ENCODE measurements around the gene DEGS2. TPM values are rescaled to one million over a fixed set of nuclear protein-coding genes. Genes with fewer than 3 reads are reported as not detected.

Gene DEGS2
- total RNA-seq, 1 experiment from 2014 or later: 1.6 TPM

DNA sequence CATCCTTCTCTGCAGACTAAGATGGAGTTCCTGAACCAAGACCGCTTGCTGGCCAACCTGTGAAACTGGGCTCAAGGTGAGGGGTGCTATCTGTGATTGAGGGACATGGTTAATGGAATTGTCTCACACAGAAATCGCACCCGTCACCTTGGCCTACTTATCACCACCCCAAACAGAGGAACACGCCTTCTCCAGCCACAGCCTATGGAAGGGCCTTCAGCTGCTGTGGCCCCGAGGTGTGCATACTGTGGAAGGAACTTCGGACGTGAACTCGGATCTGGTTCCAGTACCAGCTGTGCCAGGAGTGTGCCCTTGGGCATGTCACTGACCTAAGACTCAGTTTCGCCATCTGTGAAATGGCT lies 49.9 kb downstream of the DEGS2 start:
- Histone ChIP-seq H3K27ac (ENCODE audit: low read length) (no peak overlapping the region), H3K27me3 (ENCODE audit: low read length) (no peaks in the 10 kb centered on the region), H3K4me1 (ENCODE audit: insufficient read depth, low read length) (peaks cover 12% of the 10 kb centered on the region), H3K9me3 (ENCODE audit: low read length) (no peaks in the 10 kb centered on the region), H3K79me2 (ENCODE audit: low read length) (no peaks in the 10 kb centered on the region), H3K9me2 (replicated peaks; ENCODE audit: low read length) (no peaks in the 10 kb centered on the region), H3F3A (ENCODE audit: low read length, unreplicated experiment) (no peaks in the 10 kb centered on the region), H3K4me2 (ENCODE audit: low read length) (no peak overlapping the region), H3K4me3 (ENCODE audit: low read length) (no peak overlapping the region), H4K20me1 (ENCODE audit: low read length) (no peaks in the 10 kb centered on the region), H3K9ac (ENCODE audit: low read length) (no peak overlapping the region), H2AFZ (ENCODE audit: low read length) (no peak overlapping the region), H3K36me3 (ENCODE audit: low read depth, low read length) (no peaks in the 10 kb centered on the region)
- TF ChIP-seq, protein P1, sequence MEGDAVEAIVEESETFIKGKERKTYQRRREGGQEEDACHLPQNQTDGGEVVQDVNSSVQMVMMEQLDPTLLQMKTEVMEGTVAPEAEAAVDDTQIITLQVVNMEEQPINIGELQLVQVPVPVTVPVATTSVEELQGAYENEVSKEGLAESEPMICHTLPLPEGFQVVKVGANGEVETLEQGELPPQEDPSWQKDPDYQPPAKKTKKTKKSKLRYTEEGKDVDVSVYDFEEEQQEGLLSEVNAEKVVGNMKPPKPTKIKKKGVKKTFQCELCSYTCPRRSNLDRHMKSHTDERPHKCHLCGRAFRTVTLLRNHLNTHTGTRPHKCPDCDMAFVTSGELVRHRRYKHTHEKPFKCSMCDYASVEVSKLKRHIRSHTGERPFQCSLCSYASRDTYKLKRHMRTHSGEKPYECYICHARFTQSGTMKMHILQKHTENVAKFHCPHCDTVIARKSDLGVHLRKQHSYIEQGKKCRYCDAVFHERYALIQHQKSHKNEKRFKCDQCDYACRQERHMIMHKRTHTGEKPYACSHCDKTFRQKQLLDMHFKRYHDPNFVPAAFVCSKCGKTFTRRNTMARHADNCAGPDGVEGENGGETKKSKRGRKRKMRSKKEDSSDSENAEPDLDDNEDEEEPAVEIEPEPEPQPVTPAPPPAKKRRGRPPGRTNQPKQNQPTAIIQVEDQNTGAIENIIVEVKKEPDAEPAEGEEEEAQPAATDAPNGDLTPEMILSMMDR (conservative IDR thresholded peaks at IDR 0.05; ENCODE audit: low read depth, low read length): no peak
- TF ChIP-seq EZH2phosphoT487 (IDR thresholded peaks at IDR 0.05; ENCODE audit: borderline replicate concordance, low read length) (no peak), EZH2 (IDR thresholded peaks at IDR 0.05; ENCODE audit: low read length, unreplicated experiment) (no peak)
- BruUV-seq (replicated peaks): no TSS peak
- DNase-seq (no peak), ATAC-seq (no peak)
- ChIA-PET POLR2A (ENCODE audit: unreplicated experiment) (no interaction called here), CTCF (no interaction called here)
- intact Hi-C loops (cut with micrococcal nuclease): loop anchor here (2.0 to 5.0 kb wide), 2 partner anchors 77 to 83 kb away; no protein-coding TSS in a partner anchor

DNA sequence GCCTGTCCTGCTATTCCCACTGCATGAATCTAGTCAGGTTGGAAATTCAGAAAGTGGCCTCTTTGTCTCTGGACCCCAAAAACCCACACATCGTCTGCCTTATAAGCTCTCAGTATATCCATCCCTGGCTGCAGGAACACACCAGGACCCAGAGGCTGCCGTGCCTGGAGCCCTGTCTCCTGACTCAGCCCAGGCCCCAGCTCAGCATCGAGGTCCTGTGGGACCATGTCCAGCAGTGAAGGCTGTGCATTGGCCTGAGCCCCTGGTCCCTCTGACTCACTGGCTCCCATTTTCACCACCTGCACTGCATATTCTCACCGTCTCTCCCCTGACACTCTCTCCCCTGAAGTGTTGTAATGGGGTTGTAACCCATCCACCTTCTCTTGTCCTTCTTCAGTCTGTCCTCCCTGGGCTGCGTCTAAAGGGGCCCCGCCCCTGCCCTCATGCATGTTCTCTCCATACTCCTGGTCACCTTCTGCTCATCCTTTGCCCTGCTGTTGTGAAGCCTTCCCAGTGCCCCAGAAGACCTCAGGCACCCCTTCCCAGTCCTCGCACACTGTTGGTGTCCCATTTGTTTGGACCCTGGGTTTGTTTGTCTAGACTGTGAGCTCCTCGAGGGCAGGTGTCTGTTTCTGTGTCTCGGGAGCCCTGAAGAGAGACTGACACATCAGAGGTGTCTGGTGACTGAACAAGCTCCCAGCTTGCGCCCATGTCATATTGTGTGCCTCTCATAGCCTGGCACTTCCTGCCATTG lies 50.4 kb downstream of the DEGS2 start:
- intact Hi-C loops (cut with micrococcal nuclease): loop anchor here (1.0 to 5.0 kb wide), 5 partner anchors 33 to 127 kb away; no protein-coding TSS in a partner anchor
- Histone ChIP-seq H3K79me2 (ENCODE audit: low read length) (no peaks in the 10 kb centered on the region), H4K20me1 (ENCODE audit: low read length) (no peaks in the 10 kb centered on the region), H3K9ac (ENCODE audit: low read length) (no peak overlapping the region), H3F3A (ENCODE audit: low read length, unreplicated experiment) (no peaks in the 10 kb centered on the region), H3K9me3 (ENCODE audit: low read length) (no peaks in the 10 kb centered on the region), H2AFZ (ENCODE audit: low read length) (no peak overlapping the region), H3K9me2 (replicated peaks; ENCODE audit: low read length) (no peaks in the 10 kb centered on the region), H3K4me1 (ENCODE audit: insufficient read depth, low read length) (peaks cover 17% of the 10 kb centered on the region), H3K27me3 (ENCODE audit: low read length) (no peaks in the 10 kb centered on the region), H3K36me3 (ENCODE audit: low read depth, low read length) (no peaks in the 10 kb centered on the region), H3K4me2 (ENCODE audit: low read length) (no peak overlapping the region), H3K4me3 (ENCODE audit: low read length) (no peak overlapping the region), H3K27ac (ENCODE audit: low read length) (no peak overlapping the region)
- TF ChIP-seq EZH2phosphoT487 (IDR thresholded peaks at IDR 0.05; ENCODE audit: borderline replicate concordance, low read length) (no peak), EZH2 (IDR thresholded peaks at IDR 0.05; ENCODE audit: low read length, unreplicated experiment) (no peak)
- TF ChIP-seq, protein P1 (conservative IDR thresholded peaks at IDR 0.05; ENCODE audit: low read depth, low read length): no peak
- DNase-seq (no peak), ATAC-seq (no peak)
- BruUV-seq (replicated peaks): no TSS peak
- ChIA-PET CTCF (interaction anchor here (0.5 to 0.7 kb wide), 2 partner anchors 9 to 36 kb away, joined by 3 to 6 read pairs; no protein-coding TSS in a partner anchor), POLR2A (ENCODE audit: unreplicated experiment) (no interaction called here)

Data from PC-3 (cell line).